ENCODE results near the gene DCAF15. TPM values are rescaled to one million over a fixed set of nuclear protein-coding genes. Genes with fewer than 3 reads are reported as not detected.

The DCAF15 gene
- polyA plus RNA-seq, 6 donors from 2014 or later: 3.3 to 8.5 (median 5.4) TPM

GRCh38 chr19:14000691-14001375 is 48.5 kb downstream of the DCAF15 start:
- Mint-ChIP-seq H3K36me3 (no peaks in the 10 kb centered on the region), H3K4me1 (peaks cover 36 to 63% (median 49%) of the 10 kb centered on the region in 3 donors), H3K4me3 (peak overlapping the region in 7 of 8 donors; percentile 17 to 81 (median 79)), H3K27ac (peak overlapping the region in 5 of 6 donors; percentile 87 to 99 (median 90)), H3K27me3 (no peaks in the 10 kb centered on the region), H3K9me3 (peaks cover 0 to 4% (median 0%) of the 10 kb centered on the region in 7 donors)
- DNase-seq (no peak), ATAC-seq (ENCODE audit: low read depth in 2 of 2) (no peak)

DNA sequence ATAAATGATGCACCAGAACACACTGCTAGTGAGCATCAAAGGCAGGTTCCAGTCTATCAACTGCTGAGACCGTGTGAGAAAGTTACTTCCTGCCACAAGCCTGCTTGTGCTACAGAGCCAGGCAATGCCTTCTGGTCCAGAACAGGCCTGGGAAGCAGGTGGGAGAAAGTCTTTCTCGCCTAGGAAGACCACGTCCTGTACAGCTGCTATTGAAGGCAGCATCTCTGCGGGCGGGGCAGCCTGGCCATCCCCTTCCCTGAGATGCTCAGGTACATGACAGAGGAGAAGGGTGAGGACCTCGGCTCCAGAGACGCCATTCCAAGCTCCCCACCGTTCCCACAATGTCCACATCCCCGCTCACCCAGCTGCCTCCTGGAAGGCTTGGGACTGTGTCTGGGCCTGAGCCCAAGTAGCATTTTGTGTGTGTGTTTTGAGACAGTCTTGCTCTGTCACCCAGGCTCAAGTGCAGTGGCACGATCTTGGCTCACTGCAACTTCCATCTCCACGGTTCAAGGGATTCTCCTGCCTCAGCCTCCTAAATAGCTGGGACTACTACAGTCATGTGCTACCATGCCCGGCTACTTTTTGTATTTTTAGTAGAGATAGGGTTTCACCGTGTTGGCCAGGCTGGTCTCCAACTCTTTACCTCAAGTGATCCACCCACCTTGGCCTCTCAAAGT is 50.4 kb downstream of the DCAF15 start:
- H3K4me3 Mint-ChIP-seq: peak overlapping the region; percentile 62 to 85 (median 80)
- H3K9me3 Mint-ChIP-seq: peaks cover 0 to 4% (median 0%) of the 10 kb centered on the region in 7 donors
- H3K27me3 Mint-ChIP-seq: no peaks in the 10 kb centered on the region
- H3K4me1 Mint-ChIP-seq: peaks cover 39 to 70% (median 49%) of the 10 kb centered on the region in 3 donors
- DNase-seq: no peak
- H3K27ac Mint-ChIP-seq: peak overlapping the region; percentile 90 to 99 (median 98)
- ATAC-seq (ENCODE audit: low read depth in 2 of 2): no peak
- no peaks in the 10 kb centered on the region for H3K36me3 Mint-ChIP-seq

- peak overlapping the region; percentile 90 to 99 (median 98) for H3K27ac Mint-ChIP-seq
- H3K27me3 Mint-ChIP-seq: no peaks in the 10 kb centered on the region
- peaks cover 41 to 73% (median 49%) of the 10 kb centered on the region in 3 donors for H3K4me1 Mint-ChIP-seq
- peak overlapping the region; percentile 62 to 85 (median 80) for H3K4me3 Mint-ChIP-seq
- no peak for ATAC-seq (ENCODE audit: low read depth in 2 of 2)
- H3K9me3 Mint-ChIP-seq: peaks cover 0 to 4% (median 0%) of the 10 kb centered on the region in 7 donors
- no peak for DNase-seq
- no peaks in the 10 kb centered on the region for H3K36me3 Mint-ChIP-seq
Observed at GRCh38 chr19:14003251-14004055, 51.1 kb downstream of the DCAF15 start.

GRCh38 chr19:14004619-14005348 is 52.5 kb downstream of the DCAF15 start:
- peak overlapping the region; percentile 75 to 93 (median 88) for H3K4me3 Mint-ChIP-seq
- H3K27me3 Mint-ChIP-seq: no peaks in the 10 kb centered on the region
- DNase-seq (peak; percentile 64), ATAC-seq (ENCODE audit: low read depth in 2 of 2) (no peak)
- H3K27ac Mint-ChIP-seq: peak overlapping the region; percentile 98 to 100 (median 99)
- H3K36me3 Mint-ChIP-seq: no peaks in the 10 kb centered on the region
- peaks cover 44 to 71% (median 48%) of the 10 kb centered on the region in 3 donors for H3K4me1 Mint-ChIP-seq
- H3K9me3 Mint-ChIP-seq: peaks cover 0 to 2% (median 0%) of the 10 kb centered on the region in 7 donors

- Mint-ChIP-seq H3K9me3 (peaks cover 0 to 2% (median 0%) of the 10 kb centered on the region in 7 donors), H3K4me3 (peak overlapping the region; percentile 79 to 99 (median 94)), H3K36me3 (no peaks in the 10 kb centered on the region), H3K27me3 (no peaks in the 10 kb centered on the region), H3K4me1 (peaks cover 41 to 63% (median 41%) of the 10 kb centered on the region in 3 donors), H3K27ac (peak overlapping the region; percentile 99 to 100 (median 100))
- peak; percentile 44 to 47 for ATAC-seq (ENCODE audit: low read depth in 2 of 2)
- DNase-seq: peak; percentile 91
Observed at GRCh38 chr19:14005349-14006084, 53.2 kb downstream of the DCAF15 start.

DNA sequence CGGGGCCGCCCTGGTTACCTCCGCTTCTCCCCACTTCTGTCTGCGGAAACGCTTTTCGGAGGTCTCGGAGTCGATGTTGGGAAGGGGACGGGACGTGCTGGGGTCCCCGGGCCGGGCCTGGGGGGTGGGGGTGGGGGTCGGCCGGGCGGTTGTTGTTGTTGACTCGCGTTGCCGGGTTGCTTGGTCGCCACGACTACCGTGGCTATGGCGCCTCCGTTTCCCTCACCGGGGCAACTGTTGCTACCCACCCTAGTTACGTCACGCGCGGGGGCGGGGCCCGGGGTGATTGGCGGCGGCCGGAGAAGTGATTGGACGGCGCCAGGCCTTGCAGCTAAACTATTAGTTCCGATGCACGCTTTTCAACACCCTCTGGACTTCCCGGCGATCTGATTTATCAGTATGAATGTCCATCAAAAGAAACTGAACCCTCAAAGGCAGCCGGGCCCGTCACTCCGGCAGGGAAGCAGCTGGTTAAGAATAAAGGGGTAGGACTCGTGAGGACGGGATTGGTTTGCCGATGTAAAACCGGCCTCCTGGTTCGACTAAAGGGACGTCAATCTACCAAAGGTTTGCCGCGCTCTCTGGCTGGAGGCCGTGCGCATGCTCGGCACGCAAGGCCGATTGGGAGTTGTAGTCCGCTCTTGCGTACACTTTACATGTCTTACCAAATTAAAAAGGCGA is 53.9 kb downstream of the DCAF15 start, which contains the start of gene RFX1:
Gene RFX1 (minus strand): TSS at position 236 of the 681 bp plus-strand sequence. CDS start 12,477 bp downstream, outside the sequence.
- H3K4me3 Mint-ChIP-seq: peak within 1 kb of the TSS; percentile 79 to 99 (median 94)
- no peaks in the 10 kb centered on the region for H3K27me3 Mint-ChIP-seq
- ATAC-seq (ENCODE audit: low read depth in 2 of 2): peak; percentile 65 to 69
- H3K36me3 Mint-ChIP-seq: no peaks in the 10 kb centered on the region
- H3K9me3 Mint-ChIP-seq: peaks cover 0 to 2% (median 0%) of the 10 kb centered on the region in 7 donors
- peak; percentile 100 for DNase-seq
- H3K27ac Mint-ChIP-seq: peak within 1 kb of the TSS; percentile 99 to 100 (median 100)
- H3K4me1 Mint-ChIP-seq: peaks cover 36 to 56% (median 38%) of the 10 kb centered on the region in 3 donors

- Mint-ChIP-seq H3K27ac (peak overlapping the region; percentile 99 to 100 (median 100)), H3K4me3 (peak overlapping the region; percentile 79 to 99 (median 94)), H3K9me3 (peaks cover 0 to 2% (median 0%) of the 10 kb centered on the region in 7 donors), H3K27me3 (no peaks in the 10 kb centered on the region), H3K36me3 (no peaks in the 10 kb centered on the region), H3K4me1 (peaks cover 35 to 49% (median 38%) of the 10 kb centered on the region in 3 donors)
- ATAC-seq (ENCODE audit: low read depth in 2 of 2) (peak in 1 of 2 donors; percentile 33), DNase-seq (no peak)
Observed at GRCh38 chr19:14006766-14007562, 54.7 kb downstream of the DCAF15 start.

Other genes with a start within 250 kb of the DCAF15 start
- 10 to 100 TPM in 1 of 6 donors, 1 to 10 TPM in 5; 4.7 to 18.3 (median 8.2) TPM for gene MRI1, start 188.0 kb upstream of the DCAF15 start, polyA plus RNA-seq (ENCODE audit: low read depth in 6 of 6)
- 100 to 1,000 TPM; 152 to 189 (median 170) TPM for gene C19orf53, start 178.1 kb upstream of the DCAF15 start, polyA plus RNA-seq (ENCODE audit: low read depth in 6 of 6)
- gene ZSWIM4, start 157.1 kb upstream of the DCAF15 start, polyA plus RNA-seq (ENCODE audit: low read depth in 6 of 6): 1 to 10 TPM in 1 of 6 donors, under 1 TPM in 4, not detected in 1; 0.65 to 2.2 (median 0.89) TPM
- not detected for gene NANOS3, start 75.4 kb upstream of the DCAF15 start, polyA plus RNA-seq (ENCODE audit: low read depth in 6 of 6)
- under 1 TPM in 2 of 6 donors, not detected in 4; 0.47 to 0.51 TPM for gene BRME1, start 46.4 kb upstream of the DCAF15 start, polyA plus RNA-seq (ENCODE audit: low read depth in 6 of 6)
- gene CC2D1A, start 46.3 kb upstream of the DCAF15 start, polyA plus RNA-seq (ENCODE audit: low read depth in 6 of 6): 10 to 100 TPM in 2 of 6 donors, 1 to 10 TPM in 4; 2.9 to 13.9 (median 4.3) TPM
- not detected for gene PODNL1, start 14.1 kb upstream of the DCAF15 start, polyA plus RNA-seq (ENCODE audit: low read depth in 6 of 6)
- gene RFX1, start 53.8 kb downstream of the DCAF15 start, polyA plus RNA-seq (ENCODE audit: low read depth in 6 of 6): 1 to 10 TPM in 3 of 6 donors, under 1 TPM in 3; 0.27 to 2.3 (median 1.1) TPM
- not detected for gene RLN3, start 75.6 kb downstream of the DCAF15 start, polyA plus RNA-seq (ENCODE audit: low read depth in 6 of 6)
- gene IL27RA, start 79.3 kb downstream of the DCAF15 start, polyA plus RNA-seq (ENCODE audit: low read depth in 6 of 6): 10 to 100 TPM; 38.5 to 55.6 (median 48.2) TPM
- not detected for gene PALM3, start 109.6 kb downstream of the DCAF15 start, polyA plus RNA-seq (ENCODE audit: low read depth in 6 of 6)
- gene MISP3, start 120.3 kb downstream of the DCAF15 start, polyA plus RNA-seq (ENCODE audit: low read depth in 6 of 6): under 1 TPM in 3 of 6 donors, not detected in 3; 0.16 to 0.53 (median 0.20) TPM
- gene C19orf67, start 133.3 kb downstream of the DCAF15 start, polyA plus RNA-seq (ENCODE audit: low read depth in 6 of 6): not detected
- gene SAMD1, start 138.2 kb downstream of the DCAF15 start, polyA plus RNA-seq (ENCODE audit: low read depth in 6 of 6): 1 to 10 TPM in 5 of 6 donors, under 1 TPM in 1; 0.52 to 2.1 (median 1.2) TPM
- gene PRKACA, start 165.3 kb downstream of the DCAF15 start, polyA plus RNA-seq (ENCODE audit: low read depth in 6 of 6): 1 to 10 TPM in 3 of 6 donors, under 1 TPM in 2, not detected in 1; 0.60 to 3.1 (median 1.2) TPM
- 1 to 10 TPM; 1.8 to 4.1 (median 2.5) TPM for gene ASF1B, start 184.1 kb downstream of the DCAF15 start, polyA plus RNA-seq (ENCODE audit: low read depth in 6 of 6)

All from naive B cell (primary cell).